Colonic mucosa (tissue), 4 donors: ENCODE measurements around the gene IL15RA. TPM values are rescaled to one million over a fixed set of nuclear protein-coding genes. Genes with fewer than 3 reads are reported as not detected.

Experiments used
- DNase-seq: peaks from one replicate; pipeline ENCODE4 v3.0.0-alpha.2; 2020
- H3K27ac ChIP-seq: fragments of 200-600 bp; one replicate; pipeline ENCODE4 v1.8.0; 2021
- H3K27me3 ChIP-seq: fragments of 200-600 bp; one replicate; pipeline ENCODE4 v1.8.0; 2021
- H3K36me3 ChIP-seq: fragments of 200-600 bp; one replicate; pipeline ENCODE4 v1.8.0; 2021
- H3K4me1 ChIP-seq: fragments of 200-600 bp; one replicate; pipeline ENCODE4 v1.8.0; 2021; ENCODE audit warnings: mild to moderate bottlenecking
- H3K4me3 ChIP-seq: fragments of 200-600 bp; one replicate; pipeline ENCODE4 v1.8.0; 2021
- H3K9ac ChIP-seq, 2 donors: one replicate each; pipeline ENCODE4 v1.7.0; 2013; ENCODE audit warnings: control low read depth in 2 of 2, low read depth in 2 of 2, low read length in 2 of 2
- H3K9me3 ChIP-seq: fragments of 200-600 bp; one replicate; pipeline ENCODE4 v1.8.0; 2021
- CTCF ChIP-seq: fragments of 200-600 bp; IDR thresholded peaks from one replicate; pipeline ENCODE4 v1.8.0; 2022; ENCODE audit warnings: antibody characterized with exemption, mild to moderate bottlenecking
- intact Hi-C: fragments of 100-400 bp; cut with DNase I; formaldehyde crosslinking; loops from one replicate; pipeline ENCODE4 v1.14.1; 2022
- total RNA-seq, 2 donors: library from RNA; stranded (reverse); fragmentation: NEBNext Ultra II Directional in 1 of 2; extraction: Animal tissue kit (Norgen Biotek cat#: 25700) in 1 of 2; gene quantifications; one replicate each; pipeline ENCODE4 v1.2.1, GENCODE V29; 2021
- donor health status: healthy.
- donor health status: DM: no; HTN: no; CAD: no.
- donor health status: DM: no; HTN: no; CAD: no.

Gene IL15RA
- total RNA-seq, 2 donors from 2014 or later, result 11.5 to 16.0 TPM

- Histone ChIP-seq H3K9me3 (no peaks in the 10 kb centered on the region), H3K9ac (no peak overlapping the region), H3K27ac (peak overlapping the region; percentile 22), H3K36me3 (no peaks in the 10 kb centered on the region), H3K4me3 (no peak overlapping the region), H3K27me3 (no peaks in the 10 kb centered on the region), H3K4me1 (no peaks in the 10 kb centered on the region)
- no peak for TF ChIP-seq CTCF
- intact Hi-C loops, result loop anchor here (10.0 kb wide), 1 partner anchor 143 kb away; the partner anchor contains the start of gene RBM17
- no peak for DNase-seq
These were observed 35.8 kb downstream of the IL15RA start for GRCh38 chr10:5941579-5941978.

- no peak overlapping the region for H3K9ac ChIP-seq
- no peaks in the 10 kb centered on the region for H3K9me3 ChIP-seq
- H3K4me3 ChIP-seq, result no peak overlapping the region
- no peak overlapping the region for H3K27ac ChIP-seq
- no peak for DNase-seq
- no peaks in the 10 kb centered on the region for H3K4me1 ChIP-seq
- TF ChIP-seq CTCF, result no peak
- H3K36me3 ChIP-seq, result no peaks in the 10 kb centered on the region
- H3K27me3 ChIP-seq, result no peaks in the 10 kb centered on the region
- intact Hi-C loops, result loop anchor here (10.0 kb wide), 1 partner anchor 144 kb away; the partner anchor contains the start of gene RBM17
These were observed 36.5 kb downstream of the IL15RA start for GRCh38 chr10:5940807-5941218.

GRCh38 chr10:5938291-5938690 lies 39.1 kb downstream of the IL15RA start:
- TF ChIP-seq CTCF, result no peak
- Histone ChIP-seq H3K4me3 (no peak overlapping the region), H3K27ac (no peak overlapping the region), H3K27me3 (no peaks in the 10 kb centered on the region), H3K9ac (no peak overlapping the region), H3K9me3 (no peaks in the 10 kb centered on the region), H3K36me3 (no peaks in the 10 kb centered on the region), H3K4me1 (no peaks in the 10 kb centered on the region)
- intact Hi-C loops, result no loop called here
- no peak for DNase-seq

- H3K27ac ChIP-seq, result no peak overlapping the region
- no peaks in the 10 kb centered on the region for H3K9me3 ChIP-seq
- no peak overlapping the region for H3K9ac ChIP-seq
- H3K4me1 ChIP-seq, result no peaks in the 10 kb centered on the region
- no peak for DNase-seq
- no peak for TF ChIP-seq CTCF
- intact Hi-C loops, result no loop called here
- no peak overlapping the region for H3K4me3 ChIP-seq
- H3K27me3 ChIP-seq, result no peaks in the 10 kb centered on the region
- no peaks in the 10 kb centered on the region for H3K36me3 ChIP-seq
These were observed 40.3 kb downstream of the IL15RA start for GRCh38 chr10:5937016-5937415.

- H3K9me3 ChIP-seq, result no peaks in the 10 kb centered on the region
- no peaks in the 10 kb centered on the region for H3K36me3 ChIP-seq
- no peak for TF ChIP-seq CTCF
- no peaks in the 10 kb centered on the region for H3K27me3 ChIP-seq
- no peak for DNase-seq
- intact Hi-C loops, result no loop called here
- H3K4me1 ChIP-seq, result no peaks in the 10 kb centered on the region
- H3K9ac ChIP-seq, result no peak overlapping the region
- no peak overlapping the region for H3K4me3 ChIP-seq
- no peak overlapping the region for H3K27ac ChIP-seq
These were observed 41.7 kb downstream of the IL15RA start for GRCh38 chr10:5935628-5936027.
